ENCODE data around the gene SVIL.

DNA sequence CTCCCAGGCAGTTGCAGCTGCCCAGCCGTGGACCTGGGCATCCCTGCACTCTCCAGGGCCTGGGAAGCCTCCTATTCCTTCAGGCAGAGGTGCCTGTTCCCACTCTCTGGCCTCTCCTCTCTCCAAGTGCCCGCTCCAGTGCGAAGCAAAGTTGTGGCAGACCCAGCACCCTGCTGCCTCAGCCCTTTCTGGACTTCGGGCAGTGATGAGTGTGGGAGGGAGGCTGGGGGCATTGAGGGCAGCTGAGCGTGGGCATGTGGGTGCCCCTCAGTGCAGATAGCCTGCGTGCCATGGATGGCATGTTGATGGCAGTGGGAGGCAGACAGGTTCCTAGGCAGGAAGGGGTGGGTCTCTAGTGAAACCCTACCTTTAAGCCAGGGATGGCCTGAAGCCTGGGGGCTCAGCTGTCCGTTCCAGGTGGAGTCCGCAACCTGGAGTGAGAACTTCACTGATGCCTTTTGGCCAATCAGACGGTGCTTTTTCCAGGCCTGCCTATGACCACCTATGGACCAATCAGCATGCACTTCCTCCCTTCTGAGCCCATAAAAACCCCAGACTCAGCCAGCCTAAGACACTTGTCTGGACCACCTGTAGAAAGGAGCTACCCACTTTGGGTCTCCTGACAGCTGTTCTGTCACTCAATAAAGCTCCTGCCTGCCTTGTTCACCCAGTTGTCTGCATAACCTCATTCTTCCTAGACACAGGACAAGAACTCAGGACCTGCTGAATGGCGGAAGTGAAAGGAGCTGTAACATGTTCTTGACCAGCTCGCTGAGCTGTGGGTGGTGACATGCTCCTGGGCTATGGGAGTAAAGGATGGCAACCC is 26.1 kb downstream of the SVIL start:
- TF ChIP-seq POLR2A (IDR thresholded peaks at IDR 0.05) (no peak), CTCF (IDR thresholded peaks at IDR 0.05) (no peak)

All from heart left ventricle (tissue), 13 donors.